GM23248 (cell line): ENCODE results near the gene FERMT3. TPM values are rescaled to one million over a fixed set of nuclear protein-coding genes. Genes with fewer than 3 reads are reported as not detected.

Experiments used
- DNase-seq: peaks from one replicate; pipeline ENCODE4 v3.0.0-alpha.2; 2015
- H2AFZ ChIP-seq: fragments of 200-600 bp; sonication (generic); 2 replicates; pipeline ENCODE4 v1.6.1; 2016; ENCODE audit warnings: antibody characterized with exemption
- H3F3A ChIP-seq: fragments of 200-600 bp; sonication (generic); 2 replicates; pipeline ENCODE4 v1.6.1; 2016; ENCODE audit warnings: mild to moderate bottlenecking, antibody characterized with exemption, mixed run types; ENCODE audit not compliant: insufficient read depth
- H3K27ac ChIP-seq: fragments of 200-600 bp; sonication (generic); 2 replicates; pipeline ENCODE4 v1.5.1; 2016; ENCODE audit warnings: mild to moderate bottlenecking
- H3K27me3 ChIP-seq: fragments of 200-600 bp; sonication (generic); replicated peaks from 2 replicates; pipeline ENCODE4 v1.6.1; 2016; ENCODE audit warnings: mild to moderate bottlenecking; ENCODE audit not compliant: insufficient read depth
- H3K36me3 ChIP-seq: fragments of 200-600 bp; sonication (generic); 2 replicates; pipeline ENCODE4 v1.6.1; 2016; ENCODE audit warnings: low read depth, mild to moderate bottlenecking
- H3K4me1 ChIP-seq: fragments of 200-600 bp; sonication (generic); 2 replicates; pipeline ENCODE4 v1.6.1; 2016; ENCODE audit warnings: mild to moderate bottlenecking; ENCODE audit not compliant: insufficient read depth
- H3K4me2 ChIP-seq: fragments of 200-600 bp; sonication (generic); one replicate; pipeline ENCODE4 v1.6.1; 2016; ENCODE audit warnings: mild to moderate bottlenecking; ENCODE audit not compliant: unreplicated experiment
- H3K4me3 ChIP-seq: fragments of 200-600 bp; sonication (generic); 2 replicates; pipeline ENCODE4 v1.5.1; 2016; ENCODE audit warnings: mild to moderate bottlenecking
- H3K79me2 ChIP-seq: fragments of 200-600 bp; sonication (generic); 2 replicates; pipeline ENCODE4 v1.6.1; 2016; ENCODE audit warnings: mild to moderate bottlenecking; ENCODE audit not compliant: insufficient read depth
- H3K9ac ChIP-seq: fragments of 200-600 bp; sonication (generic); 2 replicates; pipeline ENCODE4 v1.6.1; 2016; ENCODE audit warnings: mild to moderate bottlenecking
- H3K9me2 ChIP-seq: fragments of 200-600 bp; sonication (generic); 2 replicates; pipeline ENCODE4 v1.6.1; 2016; ENCODE audit warnings: mixed run types, mild to moderate bottlenecking, moderate library complexity; ENCODE audit not compliant: insufficient read depth
- H3K9me3 ChIP-seq: fragments of 200-600 bp; sonication (generic); one replicate; pipeline ENCODE4 v1.6.1; 2017; ENCODE audit warnings: low read depth
- H4K20me1 ChIP-seq: fragments of 200-600 bp; sonication (generic); 2 replicates; pipeline ENCODE4 v1.6.0; 2016; ENCODE audit not compliant: insufficient read depth
- EZH2 ChIP-seq: fragments of 200-600 bp; sonication (generic); IDR thresholded peaks from 2 replicates; pipeline ENCODE4 v1.6.1; 2018; ENCODE audit warnings: antibody characterized with exemption, mild to moderate bottlenecking; ENCODE audit not compliant: insufficient read depth, poor library complexity, severe bottlenecking
- EZH2phosphoT487 ChIP-seq: fragments of 200-600 bp; sonication (generic); IDR thresholded peaks from 2 replicates; pipeline ENCODE4 v1.6.1; 2018; ENCODE audit warnings: antibody characterized with exemption, moderate library complexity, mild to moderate bottlenecking, low read depth; ENCODE audit not compliant: insufficient read depth
- WGBS, 2 experiments: methylation state at CpG; one replicate each; pipeline ENCODE4 v1.1.6; 2015 to 2017; ENCODE audit warnings: low lambda C conversion rate in 2 of 2, low coverage in 1 of 2; ENCODE audit errors: missing lambda C conversion rate in 2 of 2; 5-methylcytosine and 5-hydroxymethylcytosine counted together
- in situ Hi-C: fragments of 300-500 bp; cut with MboI; formaldehyde crosslinking; loops from 2 replicates; pipeline ENCODE4 v1.15.0; 2020
- polyA plus RNA-seq: library from polyadenylated mRNA; unstranded; fragments of >200 nt; fragmentation: Nextera tagmentation; extraction: Ambion mirVana; gene quantifications from 2 replicates; pipeline ENCODE4 v1.2.1, GENCODE V29; 2016
- total RNA-seq: library from RNA; depleted of rRNA; stranded (reverse); fragments of >200 nt; shearing (Covaris generic); gene quantifications from 2 replicates; pipeline ENCODE4 v1.2.3, GENCODE V29; 2014

Gene FERMT3
- total and polyA plus RNA-seq, 2 experiments from 2014 or later, result 1.5 to 3.9 TPM

- no peaks in the 10 kb centered on the region for H3K9me3 ChIP-seq
- no peak overlapping the region for H2AFZ ChIP-seq
- no peaks in the 10 kb centered on the region for H3K9me2 ChIP-seq
- in situ Hi-C loops, result no loop called here
- H3K36me3 ChIP-seq, result peaks cover 7% of the 10 kb centered on the region; the same call in 1 of the 2 replicates
- H4K20me1 ChIP-seq, result no peaks in the 10 kb centered on the region
- peaks cover 17% of the 10 kb centered on the region for H3K4me1 ChIP-seq
- no peak overlapping the region for H3K4me2 ChIP-seq
- 69 to 77% methylated on average over 13 to 15 of the region's 15 CpGs for WGBS, 2 experiments
- no peak overlapping the region for H3K9ac ChIP-seq
- H3K4me3 ChIP-seq, result no peak overlapping the region
- no peak for TF ChIP-seq EZH2phosphoT487
- no peak for TF ChIP-seq EZH2
- no peaks in the 10 kb centered on the region for H3K79me2 ChIP-seq
- peak; percentile 38 for DNase-seq
- no peak overlapping the region for H3K27ac ChIP-seq
- H3F3A ChIP-seq, result peaks cover 12% of the 10 kb centered on the region
- no peaks in the 10 kb centered on the region for H3K27me3 ChIP-seq
These were observed 59.8 kb downstream of the FERMT3 start for GRCh38 chr11:64266339-64266738.

- Histone ChIP-seq H3K27ac (peak overlapping the region; percentile 83), H3F3A (peaks cover 19% of the 10 kb centered on the region), H3K9me2 (no peaks in the 10 kb centered on the region), H2AFZ (no peak overlapping the region), H3K9me3 (no peaks in the 10 kb centered on the region), H3K4me3 (no peak overlapping the region), H3K9ac (peak overlapping the region; percentile 84; the same call in 1 of the 2 replicates), H3K4me1 (peaks cover 23% of the 10 kb centered on the region), H3K27me3 (no peaks in the 10 kb centered on the region), H3K4me2 (no peak overlapping the region), H3K79me2 (peaks cover 10% of the 10 kb centered on the region), H3K36me3 (peaks cover 7% of the 10 kb centered on the region; the same call in 1 of the 2 replicates), H4K20me1 (no peaks in the 10 kb centered on the region)
- peak; percentile 48 for DNase-seq
- WGBS, 2 experiments, result 79% methylated on average over 25 to 27 of the region's 27 CpGs
- in situ Hi-C loops, result no loop called here
- no peak for TF ChIP-seq EZH2
- no peak for TF ChIP-seq EZH2phosphoT487
These were observed 60.9 kb downstream of the FERMT3 start for GRCh38 chr11:64267207-64267945.

GRCh38 chr11:64268025-64268892 lies 61.7 kb downstream of the FERMT3 start:
- Histone ChIP-seq H3K27ac (peak overlapping the region; percentile 83), H3K9me3 (no peaks in the 10 kb centered on the region), H4K20me1 (no peaks in the 10 kb centered on the region), H3F3A (peaks cover 23% of the 10 kb centered on the region), H3K36me3 (peaks cover under 1% of the 10 kb centered on the region; the same call in 1 of the 2 replicates), H3K4me3 (peak overlapping the region; percentile 75), H2AFZ (no peak overlapping the region), H3K27me3 (no peaks in the 10 kb centered on the region), H3K9ac (peak overlapping the region; percentile 84), H3K4me1 (peaks cover 23% of the 10 kb centered on the region), H3K9me2 (no peaks in the 10 kb centered on the region), H3K4me2 (peak overlapping the region; percentile 83), H3K79me2 (peaks cover 19% of the 10 kb centered on the region)
- WGBS, 2 experiments, result 54 to 56% methylated on average over 22 of the region's 23 CpGs
- no peak for TF ChIP-seq EZH2
- no peak for TF ChIP-seq EZH2phosphoT487
- DNase-seq, result no peak
- in situ Hi-C loops, result no loop called here

GRCh38 chr11:64268893-64269539 lies 62.5 kb downstream of the FERMT3 start:
- DNase-seq, result peak; percentile 75

More at GRCh38 chr11:64268893-64269539, 62.5 kb downstream of the FERMT3 start:
- Histone ChIP-seq H4K20me1 (no peaks in the 10 kb centered on the region), H2AFZ (peak overlapping the region; percentile 54), H3K9me3 (no peaks in the 10 kb centered on the region), H3K4me2 (peak overlapping the region; percentile 83), H3K36me3 (no peaks in the 10 kb centered on the region; the same call in 1 of the 2 replicates), H3K9ac (peak overlapping the region; percentile 84), H3K4me3 (peak overlapping the region; percentile 75), H3K4me1 (peaks cover 23% of the 10 kb centered on the region), H3K27ac (peak overlapping the region; percentile 83), H3K27me3 (no peaks in the 10 kb centered on the region), H3K79me2 (peaks cover 24% of the 10 kb centered on the region), H3K9me2 (no peaks in the 10 kb centered on the region), H3F3A (peaks cover 23% of the 10 kb centered on the region)
- in situ Hi-C loops, result no loop called here
- TF ChIP-seq EZH2 (no peak), EZH2phosphoT487 (no peak)
- 3% methylated on average over 18 to 32 of the region's 34 CpGs for WGBS, 2 experiments
